Thyroid gland (tissue), 4 donors: Measurements from ENCODE around the gene ANO6. TPM values are rescaled to one million over a fixed set of nuclear protein-coding genes. Genes with fewer than 3 reads are reported as not detected.
"Not testable (repeated sequence)": the region's sequence is repeated elsewhere in the genome, so short reads cannot be mapped to it uniquely, and the experiment has no call there.

ENCODE experiments used
- DNase-seq, 2 donors: peaks; one replicate each; pipeline ENCODE4 v3.0.0-alpha.2; 2019
- H3K27ac ChIP-seq, 3 donors: fragments of 200-600 bp; sonication (generic); 1 replicate in 2 of 3; 2 replicates in 1 of 3; pipeline ENCODE4 v1.5.1; 2016 to 2019; ENCODE audit warnings: mild to moderate bottlenecking in 1 of 3, moderate library complexity in 1 of 3
- H3K27me3 ChIP-seq: fragments of 200-600 bp; sonication (generic); one replicate; pipeline ENCODE4 v1.5.1; 2019
- H3K36me3 ChIP-seq, 2 donors: fragments of 200-600 bp; sonication (generic); one replicate each; pipeline ENCODE4 v1.5.1; 2016 to 2019
- H3K4me1 ChIP-seq, 2 donors: fragments of 200-600 bp; sonication (generic); one replicate each; pipeline ENCODE4 v1.5.1; 2017 to 2019
- H3K4me3 ChIP-seq, 3 donors: fragments of 200-600 bp; sonication (generic); replicated peaks in 1 of 3; 1 replicate in 2 of 3; 2 replicates in 1 of 3; pipeline ENCODE4 v1.5.1; 2016; ENCODE audit warnings: mild to moderate bottlenecking in 1 of 3
- H3K9me3 ChIP-seq: fragments of 200-600 bp; sonication (generic); one replicate; pipeline ENCODE4 v1.5.1; 2017
- CTCF ChIP-seq, 6 experiments: fragments of 200-600 bp in 3 of 6; fragments of 450-650 bp in 3 of 6; sonication (generic) in 3 of 6; IDR thresholded peaks; one replicate each; pipeline ENCODE4 v1.5.1; 2016 to 2019; ENCODE audit warnings: antibody characterized with exemption in 6 of 6, mild to moderate bottlenecking in 2 of 6, inconsistent platforms in 1 of 6, moderate library complexity in 1 of 6
- POLR2A ChIP-seq, 2 donors: fragments of 450-650 bp; IDR thresholded peaks; one replicate each; pipeline ENCODE4 v1.6.1; 2017; ENCODE audit warnings: antibody characterized with exemption in 2 of 2, mild to moderate bottlenecking in 2 of 2, moderate library complexity in 1 of 2
- WGBS, 2 donors: methylation state at CpG; one replicate each; pipeline ENCODE4 v1.1.5; 2017; 5-methylcytosine and 5-hydroxymethylcytosine counted together
- intact Hi-C: fragments of 100-400 bp; cut with DNase I; formaldehyde crosslinking; loops from one replicate; pipeline ENCODE4 v1.15.1; 2023
- total RNA-seq, 4 donors: library from RNA; depleted of rRNA; stranded (reverse); fragments of >200 nt; gene quantifications; one replicate each; pipeline ENCODE4 v1.2.3, GENCODE V29; 2016

The ANO6 gene
- total RNA-seq, 4 donors from 2014 or later = 37.3 to 61.1 (median 48.1) TPM

DNA sequence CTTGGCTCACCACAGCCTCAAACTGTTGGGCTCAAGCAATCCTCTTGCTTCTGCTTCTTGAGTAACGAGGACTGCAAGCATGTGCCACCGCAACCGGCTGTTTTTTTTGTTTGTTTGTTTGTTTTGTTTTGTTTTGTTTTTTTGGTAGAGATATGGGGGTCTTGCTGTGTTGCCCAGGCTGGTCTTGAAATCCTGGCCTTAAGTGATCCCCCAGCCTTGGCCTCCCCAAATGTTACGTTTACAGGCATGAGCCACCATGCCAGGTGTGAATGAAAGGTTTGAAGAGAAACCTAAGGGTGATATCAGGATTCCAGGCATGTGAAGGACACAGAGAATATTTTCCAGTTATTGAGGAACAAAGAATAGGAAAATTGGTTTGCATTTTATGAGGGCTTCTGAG lies 45.0 kb downstream of the ANO6 start:
- Histone ChIP-seq H3K4me3 (no peak overlapping the region), H3K4me1 (no peaks in the 10 kb centered on the region), H3K27ac (no peak overlapping the region), H3K36me3 (no peaks in the 10 kb centered on the region), H3K27me3 (no peaks in the 10 kb centered on the region), H3K9me3 (no peaks in the 10 kb centered on the region)
- intact Hi-C loops = no loop called here
- DNase-seq = no peak
- no peak for TF ChIP-seq POLR2A (IDR thresholded peaks at IDR 0.05)
- WGBS, 2 donors = 93 to 96% methylated on average over 4 of the region's 4 CpGs

DNA sequence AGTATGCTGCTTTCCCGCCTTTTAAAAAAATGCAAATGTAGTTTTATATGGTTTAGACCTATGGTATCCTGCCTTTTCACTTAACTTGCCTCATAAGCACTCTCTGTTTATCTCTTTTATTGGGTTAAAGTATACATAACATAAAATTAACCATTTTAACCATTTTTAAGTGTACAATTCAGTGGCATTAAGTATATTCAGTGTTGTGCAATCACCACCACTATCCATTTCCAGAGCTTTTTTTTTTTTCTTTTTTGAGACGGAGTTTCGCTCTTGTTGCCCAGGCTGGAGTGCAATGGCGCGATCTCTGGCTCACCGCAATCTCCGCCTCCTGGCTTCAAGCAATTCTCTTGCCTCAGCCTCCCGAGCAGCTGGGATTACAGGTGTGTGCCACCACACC lies 46.3 kb downstream of the ANO6 start:
- 96 to 98% methylated on average over 8 of the region's 8 CpGs for WGBS, 2 donors
- intact Hi-C loops, H3K27ac ChIP-seq, H3K9me3 ChIP-seq, H3K27me3 ChIP-seq, H3K36me3 ChIP-seq, DNase-seq, H3K4me1 ChIP-seq, H3K4me3 ChIP-seq: not testable (repeated sequence)

GRCh38 chr12:45263587-45263986 lies 47.7 kb downstream of the ANO6 start:
- 83 to 95% methylated on average over 3 of the region's 3 CpGs for WGBS, 2 donors
- H3K4me1 ChIP-seq = peaks cover 6% of the 10 kb centered on the region in 2 donors
- no peak overlapping the region for H3K27ac ChIP-seq
- no peak for DNase-seq
- H3K27me3 ChIP-seq = no peaks in the 10 kb centered on the region
- intact Hi-C loops = no loop called here
- H3K4me3 ChIP-seq = no peak overlapping the region
- TF ChIP-seq CTCF (IDR thresholded peaks at IDR 0.05) (no peak), POLR2A (IDR thresholded peaks at IDR 0.05) (no peak)
- no peaks in the 10 kb centered on the region for H3K9me3 ChIP-seq
- no peaks in the 10 kb centered on the region for H3K36me3 ChIP-seq

DNA sequence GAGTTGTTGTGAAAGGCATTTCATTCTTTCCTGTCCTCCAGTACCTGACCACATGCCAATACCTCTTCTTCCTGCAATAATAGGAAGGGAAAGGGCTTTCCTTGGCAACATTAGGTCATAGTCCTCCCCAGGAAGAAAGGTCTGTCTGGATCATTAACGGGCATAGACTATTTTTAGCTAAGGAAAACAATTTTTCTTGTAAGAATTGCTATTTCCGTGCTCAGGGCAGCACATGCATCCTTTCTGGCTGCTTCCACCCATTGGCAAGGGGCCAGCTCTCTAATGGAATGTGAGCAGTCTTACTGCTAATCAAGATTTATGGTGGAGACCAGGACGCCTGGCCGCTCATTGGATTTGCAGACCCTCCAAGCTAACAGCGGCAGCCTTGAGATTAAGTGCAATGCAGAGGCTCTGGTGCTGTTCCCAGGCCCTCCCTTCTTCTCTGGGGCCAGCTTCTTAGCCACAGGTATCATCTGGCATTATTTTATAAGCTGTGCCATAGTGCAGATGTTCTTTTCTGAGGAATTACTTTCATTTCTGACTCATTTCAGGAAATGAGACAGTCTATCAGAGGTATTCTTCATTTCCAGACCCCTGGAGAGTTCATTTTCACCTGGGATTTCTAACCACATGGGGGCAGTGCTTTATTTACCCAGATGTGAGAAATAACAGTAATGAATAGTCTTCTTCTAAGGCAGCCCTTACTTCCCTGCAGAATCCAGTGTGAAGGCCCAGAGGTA lies 52.9 kb downstream of the ANO6 start:
- peak; percentile 79 to 89 for DNase-seq
- Histone ChIP-seq H3K4me1 (peaks cover 15 to 18% of the 10 kb centered on the region in 2 donors), H3K4me3 (no peak overlapping the region), H3K27ac (peak overlapping the region in 2 of 3 donors; percentile 24 to 62), H3K27me3 (no peaks in the 10 kb centered on the region), H3K9me3 (no peaks in the 10 kb centered on the region), H3K36me3 (no peaks in the 10 kb centered on the region)
- WGBS, 2 donors = 2% methylated on average over 2 to 5 of the region's 5 CpGs
- intact Hi-C loops = no loop called here
- TF ChIP-seq POLR2A (IDR thresholded peaks at IDR 0.05) = no peak
- peak in 2 of 6 experiments; percentile 18 to 29 for TF ChIP-seq CTCF (IDR thresholded peaks at IDR 0.05)

DNA sequence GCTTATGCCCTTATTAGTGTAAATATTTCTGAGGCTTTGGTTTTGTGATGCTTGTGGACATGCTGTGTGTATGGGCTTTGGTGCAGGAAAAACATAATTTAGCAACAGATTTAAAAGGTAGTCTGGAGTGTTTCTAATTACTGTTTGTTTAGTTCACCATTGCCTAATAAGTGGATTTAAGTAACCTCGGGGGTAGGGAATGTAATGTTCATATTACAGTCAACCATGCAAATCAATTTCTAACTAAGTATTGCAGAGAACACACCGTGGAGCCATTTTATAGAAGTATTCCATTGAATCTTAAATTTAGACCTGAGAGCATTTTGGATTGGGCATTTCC lies 53.5 kb downstream of the ANO6 start:
- Histone ChIP-seq H3K36me3 (no peaks in the 10 kb centered on the region), H3K9me3 (no peaks in the 10 kb centered on the region), H3K4me3 (no peak overlapping the region), H3K27ac (peak overlapping the region in 2 of 3 donors; percentile 24 to 62), H3K4me1 (peaks cover 15 to 24% of the 10 kb centered on the region in 2 donors), H3K27me3 (no peaks in the 10 kb centered on the region)
- 44 to 45% methylated on average over 2 of the region's 2 CpGs for WGBS, 2 donors
- TF ChIP-seq CTCF (IDR thresholded peaks at IDR 0.05) (no peak), POLR2A (IDR thresholded peaks at IDR 0.05) (no peak)
- intact Hi-C loops = no loop called here
- no peak for DNase-seq

DNA sequence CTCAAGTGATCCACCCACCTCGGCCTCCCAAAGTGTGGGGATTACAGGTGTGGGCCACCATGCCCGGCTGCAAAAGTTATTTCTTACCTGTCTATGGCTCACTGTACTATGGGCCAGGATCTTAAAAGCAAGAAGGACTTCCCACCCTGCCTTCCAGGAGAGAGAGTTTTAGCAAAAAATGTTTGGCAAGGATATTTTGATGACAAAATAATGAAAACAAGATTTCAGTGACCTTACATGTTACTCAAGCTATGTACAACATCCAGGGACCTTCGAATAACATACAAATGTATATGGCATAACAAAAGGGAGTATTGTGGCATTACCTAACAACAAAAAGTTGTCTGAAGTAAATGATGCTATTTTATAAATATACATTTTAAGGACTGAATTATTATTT lies 55.1 kb downstream of the ANO6 start:
- DNase-seq = no peak
- no peak for TF ChIP-seq POLR2A (IDR thresholded peaks at IDR 0.05)
- TF ChIP-seq CTCF (IDR thresholded peaks at IDR 0.05) = no peak
- Histone ChIP-seq H3K36me3 (no peaks in the 10 kb centered on the region), H3K27ac (no peak overlapping the region), H3K4me1 (peaks cover 15 to 26% of the 10 kb centered on the region in 2 donors), H3K27me3 (no peaks in the 10 kb centered on the region), H3K9me3 (no peaks in the 10 kb centered on the region), H3K4me3 (no peak overlapping the region)
- 85 to 96% methylated on average over 3 of the region's 3 CpGs for whole genome bisulfite sequencing, 2 donors
- intact Hi-C loops = no loop called here
